Lower leg skin (tissue), 3 donors: ENCODE results near the gene ARHGAP30.

ENCODE experiments used
- CTCF ChIP-seq, 3 donors: fragments of 450-650 bp; IDR thresholded peaks; one replicate each; pipeline ENCODE4 v1.5.1; 2016; ENCODE audit warnings: antibody characterized with exemption in 3 of 3, mild to moderate bottlenecking in 3 of 3, moderate library complexity in 2 of 3
- POLR2A ChIP-seq, 2 donors: fragments of 450-650 bp; IDR thresholded peaks; one replicate each; pipeline ENCODE4 v1.6.1; 2016 to 2017; ENCODE audit warnings: antibody characterized with exemption in 2 of 2, mild to moderate bottlenecking in 1 of 2, moderate library complexity in 1 of 2

- TF ChIP-seq POLR2A (IDR thresholded peaks at IDR 0.05) (no peak), CTCF (IDR thresholded peaks at IDR 0.05) (no peak)
These were observed 22.9 kb upstream of the ARHGAP30 start for GRCh38 chr1:161092621-161093028.
